Esophagus muscularis mucosa (tissue), 4 donors: ENCODE data around the gene PER3.

Experiments
- EP300 ChIP-seq: sonication (generic); formaldehyde crosslinking; IDR thresholded peaks from one replicate; pipeline ENCODE4 v1.6.1; 2017; ENCODE audit warnings: antibody characterized with exemption
- POLR2A ChIP-seq: fragments of 450-650 bp; IDR thresholded peaks from one replicate; pipeline ENCODE4 v1.6.1; 2017; ENCODE audit warnings: antibody characterized with exemption, moderate library complexity, mild to moderate bottlenecking, low read depth
- POLR2AphosphoS5 ChIP-seq, 2 donors: sonication (generic); formaldehyde crosslinking; IDR thresholded peaks; one replicate each; pipeline ENCODE4 v1.6.1; 2017; ENCODE audit warnings: antibody characterized with exemption in 2 of 2
- TF ChIP-seq, protein P1 (sequence below), 3 experiments: fragments of 200-600 bp in 2 of 3; fragments of 450-650 bp in 1 of 3; sonication (generic) in 2 of 3; IDR thresholded peaks; one replicate each; pipeline ENCODE4 v1.5.1; 2017 to 2019; ENCODE audit warnings: antibody characterized with exemption in 3 of 3, mild to moderate bottlenecking in 2 of 3, moderate library complexity in 1 of 3

DNA sequence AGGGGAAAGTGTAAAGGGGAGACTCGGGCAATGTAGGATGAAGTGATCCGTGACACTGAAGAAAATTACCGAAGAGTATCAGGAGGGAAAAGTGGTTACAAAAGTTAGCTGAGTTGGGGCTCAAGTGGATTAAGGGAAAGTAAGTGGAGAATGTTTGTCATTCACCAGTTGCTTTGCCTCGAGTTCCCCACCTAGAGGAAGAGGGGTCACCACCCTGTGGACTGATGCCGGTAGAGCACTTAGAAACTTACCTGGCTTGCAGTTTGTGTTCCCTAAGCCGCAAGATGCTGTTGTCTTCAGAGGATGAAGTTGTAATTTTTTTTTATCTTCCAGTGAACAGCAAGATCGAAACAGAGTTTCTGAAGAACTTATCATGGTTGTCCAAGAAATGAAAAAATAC, 1.0 kb downstream of the PER3 start:
- TF ChIP-seq, protein P1, sequence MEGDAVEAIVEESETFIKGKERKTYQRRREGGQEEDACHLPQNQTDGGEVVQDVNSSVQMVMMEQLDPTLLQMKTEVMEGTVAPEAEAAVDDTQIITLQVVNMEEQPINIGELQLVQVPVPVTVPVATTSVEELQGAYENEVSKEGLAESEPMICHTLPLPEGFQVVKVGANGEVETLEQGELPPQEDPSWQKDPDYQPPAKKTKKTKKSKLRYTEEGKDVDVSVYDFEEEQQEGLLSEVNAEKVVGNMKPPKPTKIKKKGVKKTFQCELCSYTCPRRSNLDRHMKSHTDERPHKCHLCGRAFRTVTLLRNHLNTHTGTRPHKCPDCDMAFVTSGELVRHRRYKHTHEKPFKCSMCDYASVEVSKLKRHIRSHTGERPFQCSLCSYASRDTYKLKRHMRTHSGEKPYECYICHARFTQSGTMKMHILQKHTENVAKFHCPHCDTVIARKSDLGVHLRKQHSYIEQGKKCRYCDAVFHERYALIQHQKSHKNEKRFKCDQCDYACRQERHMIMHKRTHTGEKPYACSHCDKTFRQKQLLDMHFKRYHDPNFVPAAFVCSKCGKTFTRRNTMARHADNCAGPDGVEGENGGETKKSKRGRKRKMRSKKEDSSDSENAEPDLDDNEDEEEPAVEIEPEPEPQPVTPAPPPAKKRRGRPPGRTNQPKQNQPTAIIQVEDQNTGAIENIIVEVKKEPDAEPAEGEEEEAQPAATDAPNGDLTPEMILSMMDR (IDR thresholded peaks at IDR 0.05), result no peak
- TF ChIP-seq POLR2A, result no peak
- TF ChIP-seq POLR2AphosphoS5 (IDR thresholded peaks at IDR 0.05), result no peak
- TF ChIP-seq EP300, result no peak
